Trophoblast cell (in vitro differentiated cells and primary cell): ENCODE data around the gene SETSIP.

Experiments used
- DNase-seq, 2 donors: peaks; one replicate each; pipeline ENCODE4 v3.0.0-alpha.2; 2016
- H2AFZ ChIP-seq: 2 replicates; pipeline ENCODE4 v1.6.1; 2013; ENCODE audit warnings: low read length, moderate library complexity, mild to moderate bottlenecking; ENCODE audit not compliant: insufficient read depth, poor library complexity
- H2AK5ac ChIP-seq: 2 replicates; pipeline ENCODE4 v1.6.1; 2013; ENCODE audit warnings: mild to moderate bottlenecking, low read length
- H2BK120ac ChIP-seq: 2 replicates; pipeline ENCODE4 v1.6.1; 2013; ENCODE audit warnings: low read length, mild to moderate bottlenecking, moderate library complexity; ENCODE audit not compliant: insufficient read depth, poor library complexity
- H2BK12ac ChIP-seq: 2 replicates; pipeline ENCODE4 v1.6.1; 2013; ENCODE audit warnings: mild to moderate bottlenecking, low read length, moderate library complexity
- H2BK5ac ChIP-seq: 2 replicates; pipeline ENCODE4 v1.6.1; 2013; ENCODE audit warnings: low read length, low read depth, moderate library complexity, mild to moderate bottlenecking; ENCODE audit not compliant: poor library complexity
- H3K14ac ChIP-seq: 2 replicates; pipeline ENCODE4 v1.6.1; 2013; ENCODE audit warnings: mild to moderate bottlenecking, low read length
- H3K18ac ChIP-seq: 2 replicates; pipeline ENCODE4 v1.6.1; 2013; ENCODE audit warnings: mild to moderate bottlenecking, low read length
- H3K23ac ChIP-seq: 2 replicates; pipeline ENCODE4 v1.6.1; 2013; ENCODE audit warnings: low read length
- H3K27ac ChIP-seq: 2 replicates; pipeline ENCODE4 v1.5.1; 2013; ENCODE audit warnings: low read depth, mild to moderate bottlenecking, inconsistent platforms, low read length, moderate library complexity
- H3K27me3 ChIP-seq: 2 replicates; pipeline ENCODE4 v1.6.1; 2013; ENCODE audit warnings: inconsistent platforms, mild to moderate bottlenecking, low read length, moderate library complexity; ENCODE audit not compliant: insufficient read depth
- H3K36me3 ChIP-seq, 2 experiments: 1 replicate in 1 of 2; 2 replicates in 1 of 2; pipeline ENCODE4 v1.6.1; 2013; ENCODE audit warnings: low read length in 2 of 2, mild to moderate bottlenecking in 2 of 2, moderate library complexity in 1 of 2; ENCODE audit not compliant: insufficient read depth in 2 of 2, control insufficient read depth in 1 of 2
- H3K4ac ChIP-seq: 2 replicates; pipeline ENCODE4 v1.6.1; 2013; ENCODE audit warnings: low read depth, mild to moderate bottlenecking, low read length, moderate library complexity
- H3K4me1 ChIP-seq, 2 experiments: 1 replicate in 1 of 2; 2 replicates in 1 of 2; pipeline ENCODE4 v1.6.1; 2013; ENCODE audit warnings: low read length in 2 of 2, mild to moderate bottlenecking in 2 of 2, moderate library complexity in 1 of 2; ENCODE audit not compliant: insufficient read depth in 2 of 2, control insufficient read depth in 1 of 2
- H3K4me2 ChIP-seq: 2 replicates; pipeline ENCODE4 v1.6.1; 2013; ENCODE audit warnings: inconsistent platforms, mild to moderate bottlenecking, low read length, moderate library complexity
- H3K4me3 ChIP-seq: 2 replicates; pipeline ENCODE4 v1.5.1; 2013; ENCODE audit warnings: mild to moderate bottlenecking, low read depth, low read length, inconsistent platforms
- H3K79me1 ChIP-seq: one replicate; pipeline ENCODE4 v1.6.1; 2013; ENCODE audit warnings: low read length
- H3K79me2 ChIP-seq: 2 replicates; pipeline ENCODE4 v1.6.1; 2013; ENCODE audit warnings: low read length, mild to moderate bottlenecking; ENCODE audit not compliant: control insufficient read depth, insufficient read depth, poor library complexity
- H3K9ac ChIP-seq: 2 replicates; pipeline ENCODE4 v1.6.1; 2013; ENCODE audit warnings: mild to moderate bottlenecking, low read length
- H3K9me3 ChIP-seq: 2 replicates; pipeline ENCODE4 v1.6.1; 2013; ENCODE audit warnings: low read depth, mild to moderate bottlenecking, control low read depth, inconsistent platforms, low read length; ENCODE audit not compliant: insufficient read depth
- H4K12ac ChIP-seq: 2 replicates; pipeline ENCODE4 v1.6.1; 2013; ENCODE audit warnings: low read depth, mild to moderate bottlenecking, low read length, moderate library complexity
- H4K8ac ChIP-seq: 2 replicates; pipeline ENCODE4 v1.6.1; 2013; ENCODE audit warnings: low read depth, mild to moderate bottlenecking, low read length, moderate library complexity
- H4K91ac ChIP-seq: one replicate; pipeline ENCODE4 v1.6.1; 2013; ENCODE audit warnings: low read depth, mild to moderate bottlenecking, low read length, moderate library complexity
- WGBS: extraction: QIAGEN DNeasy Blood & Tissue Kit; methylation state at CpG from one replicate; pipeline ENCODE4 v1.1.7; 2013; ENCODE audit warnings: missing lambda C conversion rate; ENCODE audit not compliant: insufficient read length, insufficient coverage; ENCODE audit errors: extremely low coverage; 5-methylcytosine and 5-hydroxymethylcytosine counted together

The SETSIP gene

GRCh38 chr1:92094595-92094994 lies 19.4 kb upstream of the SETSIP start:
- Histone ChIP-seq H4K91ac (no peak overlapping the region), H2AFZ (no peak overlapping the region), H2BK5ac (no peak overlapping the region), H3K36me3 (no peaks in the 10 kb centered on the region), H3K79me2 (no peaks in the 10 kb centered on the region), H3K4me1 (no peaks in the 10 kb centered on the region), H3K27me3 (no peaks in the 10 kb centered on the region), H3K9me3 (no peaks in the 10 kb centered on the region), H3K9ac (no peak overlapping the region), H4K12ac (no peak overlapping the region), H3K79me1 (no peaks in the 10 kb centered on the region), H3K4me2 (no peak overlapping the region), H3K23ac (no peak overlapping the region), H2BK120ac (no peak overlapping the region), H3K4me3 (no peak overlapping the region), H3K27ac (no peak overlapping the region), H2BK12ac (no peak overlapping the region), H3K14ac (no peak overlapping the region), H3K4ac (no peak overlapping the region), H4K8ac (no peak overlapping the region), H3K18ac (no peak overlapping the region), H2AK5ac (no peak overlapping the region)
- no CpG with 5 or more reads among the region's 1 CpG for WGBS
- no peak for DNase-seq

GRCh38 chr1:92094090-92094489 lies 18.9 kb upstream of the SETSIP start:
- H2AK5ac ChIP-seq = no peak overlapping the region
- H3K9ac ChIP-seq = no peak overlapping the region
- no peak overlapping the region for H2AFZ ChIP-seq
- no peaks in the 10 kb centered on the region for H3K27me3 ChIP-seq
- H4K91ac ChIP-seq = no peak overlapping the region
- no peak for DNase-seq
- H3K4ac ChIP-seq = no peak overlapping the region
- H3K9me3 ChIP-seq = no peaks in the 10 kb centered on the region
- no peak overlapping the region for H3K14ac ChIP-seq
- H3K36me3 ChIP-seq = no peaks in the 10 kb centered on the region
- no peak overlapping the region for H4K8ac ChIP-seq
- no peak overlapping the region for H3K18ac ChIP-seq
- no peak overlapping the region for H4K12ac ChIP-seq
- no peaks in the 10 kb centered on the region for H3K79me1 ChIP-seq
- no peak overlapping the region for H2BK120ac ChIP-seq
- H3K4me1 ChIP-seq = no peaks in the 10 kb centered on the region
- no peak overlapping the region for H3K27ac ChIP-seq
- H3K4me3 ChIP-seq = no peak overlapping the region
- H2BK12ac ChIP-seq = no peak overlapping the region
- H3K4me2 ChIP-seq = no peak overlapping the region
- no peak overlapping the region for H3K23ac ChIP-seq
- H2BK5ac ChIP-seq = no peak overlapping the region
- WGBS = no CpG with 5 or more reads among the region's 2 CpGs
- H3K79me2 ChIP-seq = no peaks in the 10 kb centered on the region

DNA sequence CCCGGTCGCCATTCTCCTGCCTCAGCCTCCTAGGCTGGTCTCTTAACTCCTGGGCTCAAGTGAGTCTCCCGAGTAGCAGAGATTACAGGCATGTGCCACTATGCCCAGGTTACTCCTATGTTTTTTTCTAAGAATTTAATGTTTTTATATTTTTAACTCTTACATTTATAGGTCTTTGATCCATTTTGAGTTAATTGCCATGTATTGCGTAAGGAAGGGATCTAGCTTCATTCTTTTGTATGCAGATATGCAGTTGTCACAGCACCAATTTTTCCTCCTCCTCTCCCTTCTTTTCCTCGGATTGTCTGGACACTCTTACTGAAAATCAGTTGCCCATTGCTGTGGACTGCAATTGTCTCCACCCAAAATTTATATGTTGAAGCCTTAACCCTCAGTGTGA lies 16.4 kb upstream of the SETSIP start:
- Histone ChIP-seq H3K18ac (no peak overlapping the region), H4K12ac (no peak overlapping the region), H2AFZ (no peak overlapping the region), H2BK5ac (no peak overlapping the region), H3K79me2 (no peaks in the 10 kb centered on the region), H3K27ac (no peak overlapping the region), H3K9me3 (no peaks in the 10 kb centered on the region), H3K36me3 (no peaks in the 10 kb centered on the region), H3K9ac (no peak overlapping the region), H3K79me1 (no peaks in the 10 kb centered on the region), H2AK5ac (no peak overlapping the region), H3K14ac (no peak overlapping the region), H3K4ac (no peak overlapping the region), H3K4me2 (no peak overlapping the region), H4K91ac (no peak overlapping the region), H4K8ac (no peak overlapping the region), H3K4me1 (no peaks in the 10 kb centered on the region), H2BK120ac (no peak overlapping the region), H2BK12ac (no peak overlapping the region), H3K23ac (no peak overlapping the region), H3K4me3 (no peak overlapping the region), H3K27me3 (no peaks in the 10 kb centered on the region)
- no CpG with 5 or more reads among the region's 5 CpGs for whole genome bisulfite sequencing
- no peak for DNase-seq

DNA sequence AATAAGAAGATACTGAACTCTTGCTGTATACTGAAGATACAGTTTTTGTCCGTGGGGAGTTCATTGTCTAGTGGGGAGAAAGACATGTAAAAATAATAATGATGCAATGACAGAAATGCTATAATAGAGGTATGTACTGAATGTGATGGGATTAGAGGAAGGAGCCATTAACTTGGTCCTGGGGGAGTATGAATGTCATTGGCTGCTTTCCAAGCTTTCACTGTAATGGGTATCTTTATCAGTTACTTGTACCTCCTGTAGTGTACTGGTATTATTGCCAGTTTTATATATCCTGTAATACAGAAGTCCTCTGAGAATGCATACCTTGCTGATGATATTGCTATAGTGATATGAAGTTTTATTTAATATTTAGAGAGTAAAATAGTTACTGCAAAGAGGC lies 12.3 kb upstream of the SETSIP start:
- Histone ChIP-seq H2BK5ac (no peak overlapping the region), H3K79me2 (no peaks in the 10 kb centered on the region), H4K91ac (no peak overlapping the region), H2BK120ac (no peak overlapping the region), H3K4me1 (no peaks in the 10 kb centered on the region), H2AK5ac (no peak overlapping the region), H4K12ac (no peak overlapping the region), H3K36me3 (no peaks in the 10 kb centered on the region), H4K8ac (no peak overlapping the region), H3K79me1 (no peaks in the 10 kb centered on the region), H3K4me3 (no peak overlapping the region), H3K18ac (no peak overlapping the region), H3K9me3 (peaks cover 10% of the 10 kb centered on the region), H3K4ac (no peak overlapping the region), H3K9ac (no peak overlapping the region), H2AFZ (no peak overlapping the region), H3K23ac (no peak overlapping the region), H3K4me2 (no peak overlapping the region), H3K14ac (no peak overlapping the region), H2BK12ac (no peak overlapping the region), H3K27ac (no peak overlapping the region), H3K27me3 (no peaks in the 10 kb centered on the region)
- no peak for DNase-seq
- WGBS = no CpG with 5 or more reads among the region's 1 CpG
